CD14-positive monocyte (primary cell): ENCODE results near the gene DNAJA3. TPM values are rescaled to one million over a fixed set of nuclear protein-coding genes. Genes with fewer than 3 reads are reported as not detected.

Source experiments
- DNase-seq, 3 donors: peaks; one replicate each; pipeline ENCODE4 v3.0.0-alpha.2; 2011 to 2022
- H2AFZ ChIP-seq: 2 replicates; pipeline ENCODE4 v1.6.0; 2012; ENCODE audit warnings: mild to moderate bottlenecking, low read depth, low read length, inconsistent platforms; ENCODE audit not compliant: insufficient read depth, poor library complexity, severe bottlenecking
- H3K27ac ChIP-seq, 2 donors: 1 replicate in 1 of 2; 2 replicates in 1 of 2; pipeline ENCODE4 v1.5.1; 2012 to 2013; ENCODE audit warnings: low read length in 2 of 2, control low read depth in 1 of 2, inconsistent platforms in 1 of 2, low read depth in 1 of 2, mild to moderate bottlenecking in 1 of 2
- H3K27me3 ChIP-seq, 2 donors: one replicate each; pipeline versions ENCODE4 v1.6.0 to v1.6.1; 2011 to 2013; ENCODE audit warnings: low read length in 2 of 2; ENCODE audit not compliant: control insufficient read depth in 2 of 2, insufficient read depth in 2 of 2
- H3K36me3 ChIP-seq, 2 donors: replicated peaks in 1 of 2; 1 replicate in 1 of 2; 2 replicates in 1 of 2; pipeline versions ENCODE4 v1.5.1 to v1.6.1; 2012 to 2013; ENCODE audit warnings: low read length in 2 of 2, control low read depth in 1 of 2, inconsistent platforms in 1 of 2, mild to moderate bottlenecking in 1 of 2; ENCODE audit not compliant: insufficient read depth in 2 of 2, control insufficient read depth in 1 of 2
- H3K4me1 ChIP-seq, 2 donors: 1 replicate in 1 of 2; 2 replicates in 1 of 2; pipeline versions ENCODE4 v1.5.1 to v1.6.1; 2012 to 2013; ENCODE audit warnings: low read length in 2 of 2, control low read depth in 1 of 2, inconsistent platforms in 1 of 2, mild to moderate bottlenecking in 1 of 2, moderate library complexity in 1 of 2; ENCODE audit not compliant: insufficient read depth in 2 of 2, control insufficient read depth in 1 of 2
- H3K4me2 ChIP-seq: replicated peaks from 2 replicates; pipeline ENCODE3; 2012; ENCODE audit warnings: low read length, moderate library complexity, mild to moderate bottlenecking; ENCODE audit not compliant: poor library complexity, severe bottlenecking; ENCODE audit errors: extremely low read depth
- H3K4me3 ChIP-seq, 3 experiments: fragments of 200-600 bp in 1 of 3; sonication (generic) in 1 of 3; replicated peaks in 1 of 3; 1 replicate in 2 of 3; 2 replicates in 1 of 3; pipeline ENCODE4 v1.5.1; 2011 to 2013; ENCODE audit warnings: low read length in 3 of 3, mild to moderate bottlenecking in 3 of 3, control low read depth in 2 of 3, low read depth in 2 of 3, inconsistent platforms in 1 of 3, moderate library complexity in 1 of 3
- H3K79me2 ChIP-seq: 2 replicates; pipeline ENCODE4 v1.6.0; 2012; ENCODE audit warnings: mild to moderate bottlenecking, control low read depth, inconsistent platforms, low read length, moderate library complexity; ENCODE audit not compliant: insufficient read depth
- H3K9ac ChIP-seq: 2 replicates; pipeline ENCODE4 v1.6.0; 2017; ENCODE audit warnings: low read length, mild to moderate bottlenecking; ENCODE audit not compliant: insufficient read depth, poor library complexity, severe bottlenecking
- H3K9me3 ChIP-seq, 2 donors: replicated peaks in 1 of 2; 1 replicate in 1 of 2; 2 replicates in 1 of 2; pipeline versions ENCODE4 v1.5.1 to v1.6.1; 2012 to 2013; ENCODE audit warnings: low read length in 2 of 2, control low read depth in 1 of 2; ENCODE audit not compliant: control insufficient read depth in 1 of 2, insufficient read depth in 1 of 2
- H4K20me1 ChIP-seq: 2 replicates; pipeline ENCODE4 v1.6.0; 2012; ENCODE audit warnings: mild to moderate bottlenecking, low read length, control low read depth, moderate library complexity; ENCODE audit not compliant: insufficient read depth
- H3K27ac Mint-ChIP-seq, 7 donors: one replicate each; pipeline ENCODE4 v1.8.0; 2020; ENCODE audit warnings: mild to moderate bottlenecking in 7 of 7, mixed read lengths in 7 of 7, moderate library complexity in 6 of 7, inconsistent platforms in 2 of 7
- H3K27me3 Mint-ChIP-seq, 3 donors: one replicate each; pipeline ENCODE4 v1.8.0; 2021 to 2022; ENCODE audit warnings: low read depth in 3 of 3, mild to moderate bottlenecking in 3 of 3, mixed read lengths in 3 of 3, moderate library complexity in 3 of 3, inconsistent platforms in 1 of 3
- H3K36me3 Mint-ChIP-seq, 2 donors: one replicate each; pipeline ENCODE4 v1.8.0; 2020; ENCODE audit warnings: mixed read lengths in 2 of 2, inconsistent platforms in 1 of 2, mild to moderate bottlenecking in 1 of 2
- H3K4me1 Mint-ChIP-seq: one replicate; pipeline ENCODE4 v1.8.0; 2020; ENCODE audit warnings: mild to moderate bottlenecking, mixed read lengths
- H3K4me3 Mint-ChIP-seq, 2 donors: one replicate each; pipeline ENCODE4 v1.8.0; 2020; ENCODE audit warnings: mild to moderate bottlenecking in 2 of 2, mixed read lengths in 2 of 2, moderate library complexity in 1 of 2
- H3K9me3 Mint-ChIP-seq, 7 donors: one replicate each; pipeline ENCODE4 v1.8.0; 2020 to 2022; ENCODE audit warnings: mixed read lengths in 7 of 7, mild to moderate bottlenecking in 6 of 7, moderate library complexity in 6 of 7, inconsistent platforms in 2 of 7
- WGBS: methylation state at CpG from one replicate; pipeline ENCODE4 v1.1.5; 2013; ENCODE audit warnings: missing lambda C conversion rate; ENCODE audit not compliant: insufficient coverage; 5-methylcytosine and 5-hydroxymethylcytosine counted together
- intact Hi-C, 2 donors: fragments of 100-400 bp; cut with micrococcal nuclease; formaldehyde crosslinking; loops; one replicate each; pipeline versions ENCODE4 v1.15.0 to v1.15.1; 2023
- polyA plus RNA-seq, 3 donors: library from polyadenylated mRNA; depleted of rRNA in 1 of 3; unstranded in 2 of 3; stranded (reverse) in 1 of 3; fragments of 300-500 nt in 2 of 3; fragments of >200 nt in 1 of 3; fragmentation: Illumina TruSeq in 2 of 3; gene quantifications; 1 replicate in 2 of 3; 2 replicates in 1 of 3; pipeline ENCODE4 v1.2.3, GENCODE V29; 2012 to 2021
- TF ChIP-seq, protein P1 (sequence below): fragments of 200-600 bp; IDR thresholded peaks from one replicate; pipeline ENCODE4 v1.8.0; 2022; ENCODE audit warnings: antibody characterized with exemption, mild to moderate bottlenecking

The DNAJA3 gene
- polyA plus RNA-seq, 3 donors, result 17.1 to 27.9 (median 19.5) TPM

DNA sequence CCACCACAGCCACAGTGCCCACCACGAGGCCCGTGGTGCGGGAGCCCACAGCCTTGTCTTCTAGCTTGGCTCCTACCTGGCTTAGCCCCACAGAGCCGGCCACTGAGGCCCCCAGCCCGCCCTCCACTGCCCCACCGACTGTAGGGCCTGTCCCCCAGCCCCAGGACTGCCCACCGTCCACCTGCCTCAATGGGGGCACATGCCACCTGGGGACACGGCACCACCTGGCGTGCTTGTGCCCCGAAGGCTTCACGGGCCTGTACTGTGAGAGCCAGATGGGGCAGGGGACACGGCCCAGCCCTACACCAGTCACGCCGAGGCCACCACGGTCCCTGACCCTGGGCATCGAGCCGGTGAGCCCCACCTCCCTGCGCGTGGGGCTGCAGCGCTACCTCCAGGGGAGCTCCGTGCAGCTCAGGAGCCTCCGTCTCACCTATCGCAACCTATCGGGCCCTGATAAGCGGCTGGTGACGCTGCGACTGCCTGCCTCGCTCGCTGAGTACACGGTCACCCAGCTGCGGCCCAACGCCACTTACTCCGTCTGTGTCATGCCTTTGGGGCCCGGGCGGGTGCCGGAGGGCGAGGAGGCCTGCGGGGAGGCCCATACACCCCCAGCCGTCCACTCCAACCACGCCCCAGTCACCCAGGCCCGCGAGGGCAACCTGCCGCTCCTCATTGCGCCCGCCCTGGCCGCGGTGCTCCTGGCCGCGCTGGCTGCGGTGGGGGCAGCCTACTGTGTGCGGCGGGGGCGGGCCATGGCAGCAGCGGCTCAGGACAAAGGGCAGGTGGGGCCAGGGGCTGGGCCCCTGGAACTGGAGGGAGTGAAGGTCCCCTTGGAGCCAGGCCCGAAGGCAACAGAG is 43.5 kb upstream of the DNAJA3 start:
- Histone ChIP-seq H3K4me1 (no peaks in the 10 kb centered on the region), H3K27me3 (no peaks in the 10 kb centered on the region), H2AFZ (no peak overlapping the region), H3K9ac (no peak overlapping the region), H3K9me3 (no peaks in the 10 kb centered on the region), H3K36me3 (peaks cover 85 to 87% of the 10 kb centered on the region in 2 donors), H3K4me2 (no peak overlapping the region), H4K20me1 (peaks cover 98% of the 10 kb centered on the region), H3K79me2 (peaks cover 7% of the 10 kb centered on the region), H3K4me3 (no peak overlapping the region), H3K27ac (no peak overlapping the region)
- WGBS, result 96% methylated on average over 44 of the region's 55 CpGs
- H3K27ac Mint-ChIP-seq, result no peak overlapping the region
- DNase-seq, result no peak
- H3K4me3 Mint-ChIP-seq, result no peak overlapping the region
- H3K27me3 Mint-ChIP-seq, result no peaks in the 10 kb centered on the region
- H3K36me3 Mint-ChIP-seq, result peaks cover 40 to 80% of the 10 kb centered on the region in 2 donors
- no peaks in the 10 kb centered on the region for H3K9me3 Mint-ChIP-seq
- TF ChIP-seq, protein P1, sequence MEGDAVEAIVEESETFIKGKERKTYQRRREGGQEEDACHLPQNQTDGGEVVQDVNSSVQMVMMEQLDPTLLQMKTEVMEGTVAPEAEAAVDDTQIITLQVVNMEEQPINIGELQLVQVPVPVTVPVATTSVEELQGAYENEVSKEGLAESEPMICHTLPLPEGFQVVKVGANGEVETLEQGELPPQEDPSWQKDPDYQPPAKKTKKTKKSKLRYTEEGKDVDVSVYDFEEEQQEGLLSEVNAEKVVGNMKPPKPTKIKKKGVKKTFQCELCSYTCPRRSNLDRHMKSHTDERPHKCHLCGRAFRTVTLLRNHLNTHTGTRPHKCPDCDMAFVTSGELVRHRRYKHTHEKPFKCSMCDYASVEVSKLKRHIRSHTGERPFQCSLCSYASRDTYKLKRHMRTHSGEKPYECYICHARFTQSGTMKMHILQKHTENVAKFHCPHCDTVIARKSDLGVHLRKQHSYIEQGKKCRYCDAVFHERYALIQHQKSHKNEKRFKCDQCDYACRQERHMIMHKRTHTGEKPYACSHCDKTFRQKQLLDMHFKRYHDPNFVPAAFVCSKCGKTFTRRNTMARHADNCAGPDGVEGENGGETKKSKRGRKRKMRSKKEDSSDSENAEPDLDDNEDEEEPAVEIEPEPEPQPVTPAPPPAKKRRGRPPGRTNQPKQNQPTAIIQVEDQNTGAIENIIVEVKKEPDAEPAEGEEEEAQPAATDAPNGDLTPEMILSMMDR, result no peak
- peaks cover 5% of the 10 kb centered on the region for H3K4me1 Mint-ChIP-seq
- intact Hi-C loops, result no loop called here

DNA sequence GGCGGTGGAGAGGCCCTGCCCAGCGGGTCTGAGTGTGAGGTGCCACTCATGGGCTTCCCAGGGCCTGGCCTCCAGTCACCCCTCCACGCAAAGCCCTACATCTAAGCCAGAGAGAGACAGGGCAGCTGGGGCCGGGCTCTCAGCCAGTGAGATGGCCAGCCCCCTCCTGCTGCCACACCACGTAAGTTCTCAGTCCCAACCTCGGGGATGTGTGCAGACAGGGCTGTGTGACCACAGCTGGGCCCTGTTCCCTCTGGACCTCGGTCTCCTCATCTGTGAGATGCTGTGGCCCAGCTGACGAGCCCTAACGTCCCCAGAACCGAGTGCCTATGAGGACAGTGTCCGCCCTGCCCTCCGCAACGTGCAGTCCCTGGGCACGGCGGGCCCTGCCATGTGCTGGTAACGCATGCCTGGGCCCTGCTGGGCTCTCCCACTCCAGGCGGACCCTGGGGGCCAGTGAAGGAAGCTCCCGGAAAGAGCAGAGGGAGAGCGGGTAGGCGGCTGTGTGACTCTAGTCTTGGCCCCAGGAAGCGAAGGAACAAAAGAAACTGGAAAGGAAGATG is 42.8 kb upstream of the DNAJA3 start:
- Histone ChIP-seq H3K79me2 (peaks cover 4% of the 10 kb centered on the region), H3K4me2 (no peak overlapping the region), H4K20me1 (peaks cover 98% of the 10 kb centered on the region), H3K4me3 (no peak overlapping the region), H3K36me3 (peaks cover 90 to 94% of the 10 kb centered on the region in 2 donors), H3K4me1 (no peaks in the 10 kb centered on the region), H3K27me3 (no peaks in the 10 kb centered on the region), H3K9me3 (no peaks in the 10 kb centered on the region), H3K27ac (no peak overlapping the region), H2AFZ (no peak overlapping the region), H3K9ac (no peak overlapping the region)
- Mint-ChIP-seq H3K36me3 (peaks cover 40 to 84% of the 10 kb centered on the region in 2 donors), H3K9me3 (no peaks in the 10 kb centered on the region), H3K4me3 (no peak overlapping the region), H3K4me1 (peaks cover 2% of the 10 kb centered on the region), H3K27me3 (no peaks in the 10 kb centered on the region), H3K27ac (peak overlapping the region in 1 of 7 donors; percentile 60)
- DNase-seq, result no peak
- intact Hi-C loops, result no loop called here
- WGBS, result 95% methylated on average over 16 of the region's 21 CpGs
- TF ChIP-seq, protein P1, result no peak
